Trophoblast cell (in vitro differentiated cells and primary cell): ENCODE measurements around the gene PEPD.

Experiments
- DNase-seq, 2 donors: peaks; one replicate each; pipeline ENCODE4 v3.0.0-alpha.2; 2016
- H2AFZ ChIP-seq: 2 replicates; pipeline ENCODE4 v1.6.1; 2013; ENCODE audit warnings: low read length, moderate library complexity, mild to moderate bottlenecking; ENCODE audit not compliant: insufficient read depth, poor library complexity
- H2AK5ac ChIP-seq: 2 replicates; pipeline ENCODE4 v1.6.1; 2013; ENCODE audit warnings: mild to moderate bottlenecking, low read length
- H2BK120ac ChIP-seq: 2 replicates; pipeline ENCODE4 v1.6.1; 2013; ENCODE audit warnings: low read length, mild to moderate bottlenecking, moderate library complexity; ENCODE audit not compliant: insufficient read depth, poor library complexity
- H2BK12ac ChIP-seq: 2 replicates; pipeline ENCODE4 v1.6.1; 2013; ENCODE audit warnings: mild to moderate bottlenecking, low read length, moderate library complexity
- H2BK5ac ChIP-seq: 2 replicates; pipeline ENCODE4 v1.6.1; 2013; ENCODE audit warnings: low read length, low read depth, moderate library complexity, mild to moderate bottlenecking; ENCODE audit not compliant: poor library complexity
- H3K14ac ChIP-seq: 2 replicates; pipeline ENCODE4 v1.6.1; 2013; ENCODE audit warnings: mild to moderate bottlenecking, low read length
- H3K18ac ChIP-seq: 2 replicates; pipeline ENCODE4 v1.6.1; 2013; ENCODE audit warnings: mild to moderate bottlenecking, low read length
- H3K23ac ChIP-seq: 2 replicates; pipeline ENCODE4 v1.6.1; 2013; ENCODE audit warnings: low read length
- H3K27ac ChIP-seq: 2 replicates; pipeline ENCODE4 v1.5.1; 2013; ENCODE audit warnings: low read depth, mild to moderate bottlenecking, inconsistent platforms, low read length, moderate library complexity
- H3K27me3 ChIP-seq: 2 replicates; pipeline ENCODE4 v1.6.1; 2013; ENCODE audit warnings: inconsistent platforms, mild to moderate bottlenecking, low read length, moderate library complexity; ENCODE audit not compliant: insufficient read depth
- H3K36me3 ChIP-seq, 2 experiments: 1 replicate in 1 of 2; 2 replicates in 1 of 2; pipeline ENCODE4 v1.6.1; 2013; ENCODE audit warnings: low read length in 2 of 2, mild to moderate bottlenecking in 2 of 2, moderate library complexity in 1 of 2; ENCODE audit not compliant: insufficient read depth in 2 of 2, control insufficient read depth in 1 of 2
- H3K4ac ChIP-seq: 2 replicates; pipeline ENCODE4 v1.6.1; 2013; ENCODE audit warnings: low read depth, mild to moderate bottlenecking, low read length, moderate library complexity
- H3K4me1 ChIP-seq, 2 experiments: 1 replicate in 1 of 2; 2 replicates in 1 of 2; pipeline ENCODE4 v1.6.1; 2013; ENCODE audit warnings: low read length in 2 of 2, mild to moderate bottlenecking in 2 of 2, moderate library complexity in 1 of 2; ENCODE audit not compliant: insufficient read depth in 2 of 2, control insufficient read depth in 1 of 2
- H3K4me2 ChIP-seq: 2 replicates; pipeline ENCODE4 v1.6.1; 2013; ENCODE audit warnings: inconsistent platforms, mild to moderate bottlenecking, low read length, moderate library complexity
- H3K4me3 ChIP-seq: 2 replicates; pipeline ENCODE4 v1.5.1; 2013; ENCODE audit warnings: mild to moderate bottlenecking, low read depth, low read length, inconsistent platforms
- H3K79me1 ChIP-seq: one replicate; pipeline ENCODE4 v1.6.1; 2013; ENCODE audit warnings: low read length
- H3K79me2 ChIP-seq: 2 replicates; pipeline ENCODE4 v1.6.1; 2013; ENCODE audit warnings: low read length, mild to moderate bottlenecking; ENCODE audit not compliant: control insufficient read depth, insufficient read depth, poor library complexity
- H3K9ac ChIP-seq: 2 replicates; pipeline ENCODE4 v1.6.1; 2013; ENCODE audit warnings: mild to moderate bottlenecking, low read length
- H3K9me3 ChIP-seq: 2 replicates; pipeline ENCODE4 v1.6.1; 2013; ENCODE audit warnings: low read depth, mild to moderate bottlenecking, control low read depth, inconsistent platforms, low read length; ENCODE audit not compliant: insufficient read depth
- H4K12ac ChIP-seq: 2 replicates; pipeline ENCODE4 v1.6.1; 2013; ENCODE audit warnings: low read depth, mild to moderate bottlenecking, low read length, moderate library complexity
- H4K8ac ChIP-seq: 2 replicates; pipeline ENCODE4 v1.6.1; 2013; ENCODE audit warnings: low read depth, mild to moderate bottlenecking, low read length, moderate library complexity
- H4K91ac ChIP-seq: one replicate; pipeline ENCODE4 v1.6.1; 2013; ENCODE audit warnings: low read depth, mild to moderate bottlenecking, low read length, moderate library complexity
- WGBS: extraction: QIAGEN DNeasy Blood & Tissue Kit; methylation state at CpG from one replicate; pipeline ENCODE4 v1.1.7; 2013; ENCODE audit warnings: missing lambda C conversion rate; ENCODE audit not compliant: insufficient read length, insufficient coverage; ENCODE audit errors: extremely low coverage; 5-methylcytosine and 5-hydroxymethylcytosine counted together

The PEPD gene

GRCh38 chr19:33393286-33394005 lies 128.1 kb downstream of the PEPD start:
- Histone ChIP-seq H2BK12ac (no peak overlapping the region), H3K23ac (no peak overlapping the region), H4K8ac (no peak overlapping the region), H3K36me3 (peaks cover 0 to 2% of the 10 kb centered on the region in 2 experiments), H3K14ac (no peak overlapping the region), H3K18ac (no peak overlapping the region), H3K4ac (no peak overlapping the region), H3K9ac (no peak overlapping the region), H2AFZ (no peak overlapping the region), H4K12ac (no peak overlapping the region), H3K27me3 (no peaks in the 10 kb centered on the region), H3K79me2 (peaks cover 2% of the 10 kb centered on the region), H2BK5ac (no peak overlapping the region), H3K79me1 (no peaks in the 10 kb centered on the region), H3K27ac (no peak overlapping the region), H3K4me1 (peaks cover 0 to 6% of the 10 kb centered on the region in 2 experiments), H3K4me2 (no peak overlapping the region), H3K4me3 (no peak overlapping the region), H4K91ac (no peak overlapping the region), H3K9me3 (peaks cover 2% of the 10 kb centered on the region), H2BK120ac (no peak overlapping the region), H2AK5ac (no peak overlapping the region)
- WGBS: no CpG with 5 or more reads among the region's 21 CpGs
- DNase-seq: no peak

GRCh38 chr19:33392341-33393285 lies 129.0 kb downstream of the PEPD start:
- Histone ChIP-seq H3K4ac (no peak overlapping the region), H2AFZ (no peak overlapping the region), H3K4me1 (peaks cover 0 to 6% of the 10 kb centered on the region in 2 experiments), H3K79me1 (no peaks in the 10 kb centered on the region), H3K18ac (no peak overlapping the region), H3K79me2 (peaks cover 2% of the 10 kb centered on the region), H4K91ac (no peak overlapping the region), H4K8ac (no peak overlapping the region), H4K12ac (no peak overlapping the region), H2AK5ac (no peak overlapping the region), H2BK5ac (no peak overlapping the region), H3K14ac (no peak overlapping the region), H3K36me3 (peaks cover 2 to 7% of the 10 kb centered on the region in 2 experiments), H3K4me3 (no peak overlapping the region), H3K9me3 (peaks cover 2% of the 10 kb centered on the region), H3K9ac (no peak overlapping the region), H2BK12ac (no peak overlapping the region), H3K4me2 (no peak overlapping the region), H3K27ac (no peak overlapping the region), H3K23ac (no peak overlapping the region), H3K27me3 (no peaks in the 10 kb centered on the region), H2BK120ac (no peak overlapping the region)
- no peak for DNase-seq
- no CpG with 5 or more reads among the region's 39 CpGs for WGBS

GRCh38 chr19:33391631-33392249 lies 129.9 kb downstream of the PEPD start:
- Histone ChIP-seq H2BK5ac (no peak overlapping the region), H3K79me1 (no peaks in the 10 kb centered on the region), H2AK5ac (no peak overlapping the region), H4K12ac (no peak overlapping the region), H4K8ac (no peak overlapping the region), H3K23ac (no peak overlapping the region), H3K4ac (no peak overlapping the region), H2BK120ac (no peak overlapping the region), H3K4me1 (peaks cover 0 to 3% of the 10 kb centered on the region in 2 experiments), H3K9ac (no peak overlapping the region), H3K18ac (no peak overlapping the region), H3K4me2 (no peak overlapping the region), H4K91ac (no peak overlapping the region), H2BK12ac (no peak overlapping the region), H3K27me3 (no peaks in the 10 kb centered on the region), H3K9me3 (peaks cover 2% of the 10 kb centered on the region), H3K4me3 (no peak overlapping the region), H3K14ac (no peak overlapping the region), H3K36me3 (peaks cover 6 to 13% of the 10 kb centered on the region in 2 experiments), H2AFZ (no peak overlapping the region), H3K27ac (no peak overlapping the region), H3K79me2 (peaks cover under 1% of the 10 kb centered on the region)
- no CpG with 5 or more reads among the region's 12 CpGs for WGBS
- no peak for DNase-seq

- Histone ChIP-seq H3K79me2 (no peaks in the 10 kb centered on the region), H2BK5ac (no peak overlapping the region), H3K27ac (no peak overlapping the region)
Measured at GRCh38 chr19:33390908-33391630, 130.5 kb downstream of the PEPD start.

More at GRCh38 chr19:33390908-33391630, 130.5 kb downstream of the PEPD start:
- Histone ChIP-seq H3K4me1 (peaks cover 0 to 3% of the 10 kb centered on the region in 2 experiments), H3K4me3 (no peak overlapping the region), H3K4me2 (no peak overlapping the region), H3K18ac (no peak overlapping the region), H2BK12ac (no peak overlapping the region), H3K14ac (no peak overlapping the region), H3K9me3 (peaks cover 2% of the 10 kb centered on the region), H3K4ac (no peak overlapping the region), H3K23ac (no peak overlapping the region), H2AFZ (no peak overlapping the region), H4K12ac (no peak overlapping the region), H3K27me3 (no peaks in the 10 kb centered on the region), H2AK5ac (no peak overlapping the region), H3K9ac (no peak overlapping the region), H2BK120ac (no peak overlapping the region), H4K8ac (no peak overlapping the region), H4K91ac (no peak overlapping the region), H3K79me1 (no peaks in the 10 kb centered on the region), H3K36me3 (peaks cover 6 to 17% of the 10 kb centered on the region in 2 experiments)
- DNase-seq: no peak
- no CpG with 5 or more reads among the region's 24 CpGs for WGBS
